ENCODE measurements around the gene ATG9A.
A peak's percentile ranks its signal among the peaks of the same experiment; 100 is the strongest.

The ATG9A gene

DNA sequence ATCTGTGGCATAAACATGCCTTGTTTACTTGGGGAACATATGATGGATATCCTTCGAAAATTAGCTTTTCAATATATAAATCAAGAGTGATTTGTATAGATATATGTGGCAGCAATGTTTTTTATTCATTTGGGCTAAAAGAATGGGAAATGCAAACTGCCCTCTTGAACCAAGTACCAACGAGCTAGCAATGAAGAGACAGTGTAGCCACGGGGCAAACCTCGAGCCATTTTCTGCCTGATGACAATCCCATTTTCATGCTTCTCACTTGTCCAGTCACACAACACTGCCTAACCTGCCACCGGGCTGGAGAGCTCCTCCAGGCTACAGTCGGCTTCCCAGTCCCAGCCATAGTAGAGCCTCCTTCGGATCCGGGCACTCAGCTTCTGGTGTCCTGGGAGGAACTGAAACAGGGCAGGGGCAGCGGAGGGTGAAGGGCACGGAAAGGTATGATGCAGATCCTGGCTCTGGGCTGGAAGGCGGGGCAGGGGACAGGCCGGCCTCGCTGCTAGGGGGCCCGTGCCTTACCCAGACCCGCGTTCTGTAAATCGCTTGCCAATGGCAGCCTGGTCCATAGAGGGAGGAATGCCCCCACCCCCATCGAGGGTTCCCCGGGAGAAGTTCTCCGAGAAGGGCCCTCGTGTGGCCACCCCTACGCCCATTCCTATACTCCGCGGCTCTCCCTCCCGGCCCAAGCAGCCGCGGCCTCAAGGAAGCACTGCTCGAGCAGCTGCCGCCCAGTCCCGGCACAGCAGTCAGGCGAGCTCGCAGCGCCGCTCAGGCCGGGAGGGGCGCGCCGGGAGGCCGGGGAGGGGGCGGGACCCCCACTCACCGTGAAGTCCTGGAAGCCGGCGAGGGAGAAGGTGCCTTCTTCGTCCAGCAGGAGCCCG lies 53.3 kb downstream of the ATG9A start:
- DNase-seq: no peak

- DNase-seq: no peak
These were observed 54.0 kb downstream of the ATG9A start for GRCh38 chr2:219175486-219175885.

DNA sequence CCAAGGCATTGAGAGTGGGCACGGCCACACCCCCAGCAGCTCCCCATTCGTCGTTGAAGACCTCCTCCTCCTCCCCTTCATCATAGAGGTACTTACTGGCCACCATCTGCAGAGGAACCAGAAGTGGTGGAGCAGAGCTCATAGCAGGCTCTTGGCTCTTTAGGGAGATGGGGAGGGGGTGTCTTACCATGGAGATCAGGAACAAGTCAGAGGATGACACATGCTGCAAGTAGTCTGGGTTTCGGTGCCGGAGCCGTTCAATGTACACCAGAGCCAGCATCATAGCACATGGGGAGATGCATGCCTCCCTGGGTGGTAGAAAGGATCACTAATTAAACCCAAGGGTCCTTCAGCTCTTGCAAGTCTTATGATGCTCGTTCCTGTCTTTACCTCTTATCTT lies 54.6 kb downstream of the ATG9A start:
- no peak for DNase-seq

- no peak for DNase-seq
These were observed 55.3 kb downstream of the ATG9A start for GRCh38 chr2:219174146-219174545.

DNA sequence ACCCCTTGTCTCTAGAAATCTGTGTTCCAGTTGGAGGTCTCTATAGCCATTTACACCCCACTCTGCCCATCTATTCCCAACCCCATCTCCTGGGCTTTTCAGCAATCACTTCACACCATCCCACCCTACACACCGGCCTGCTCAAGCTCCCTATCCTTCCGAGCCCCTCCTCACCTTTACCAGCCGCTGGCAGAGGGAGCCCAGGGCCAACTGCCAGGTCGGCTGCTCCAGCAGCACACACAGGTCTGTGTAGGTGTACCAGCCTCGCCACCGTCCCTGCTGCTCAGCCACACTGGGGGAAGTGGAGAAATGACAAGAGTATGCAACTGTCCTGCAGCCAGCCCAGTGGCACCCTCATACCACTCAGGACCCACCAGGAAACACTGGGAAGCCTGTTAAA lies 56.3 kb downstream of the ATG9A start:
- no peak for DNase-seq

- DNase-seq: no peak
These were observed 56.9 kb downstream of the ATG9A start for GRCh38 chr2:219172231-219173154.

DNA sequence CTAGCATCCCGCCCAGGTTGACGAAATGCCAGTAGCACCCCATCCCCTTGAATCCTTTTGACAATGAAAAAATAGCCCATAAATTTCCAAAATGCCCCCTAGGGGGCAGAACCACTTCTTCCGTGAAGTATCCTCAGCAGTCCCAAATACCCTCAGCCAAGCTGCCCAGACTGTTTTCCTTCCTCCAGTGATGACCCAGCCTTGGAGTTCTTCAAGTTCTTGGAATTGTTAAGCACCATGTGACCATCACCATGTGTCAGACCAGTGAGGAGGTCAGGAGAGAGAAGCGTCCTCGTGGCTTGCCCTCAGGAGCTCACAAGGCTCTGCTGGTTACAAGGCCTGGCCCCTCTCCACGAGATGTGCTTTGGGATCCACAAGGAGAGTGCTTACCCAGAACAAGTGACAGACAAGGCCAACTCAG lies 58.2 kb downstream of the ATG9A start:
- peak; percentile 6 for DNase-seq

- no peak for DNase-seq
These were observed 59.3 kb downstream of the ATG9A start, which contains the start of gene SLC23A3 for GRCh38 chr2:219169930-219170654. TSS of gene SLC23A3 (minus strand) at chr2:219170029. CDS start at chr2:219169984, 45 bp downstream.

Data from GDM1 (cell line).